Fibroblast of lung (primary cell): ENCODE measurements around the gene COTL1. TPM values are rescaled to one million over a fixed set of nuclear protein-coding genes. Genes with fewer than 3 reads are reported as not detected.
A peak's percentile ranks its signal among the peaks of the same experiment; 100 is the strongest.

Experiments used
- DNase-seq, 2 donors: peaks; one replicate each; pipeline versions ENCODE4 v3.0.0 to v3.0.0-alpha.2; 2010; ENCODE audit warnings: low read depth in 2 of 2
- H2AFZ ChIP-seq: 2 replicates; pipeline ENCODE4 v1.5.1; 2012; ENCODE audit warnings: low read length, control low read depth, inconsistent platforms
- H3K27ac ChIP-seq: 2 replicates; pipeline ENCODE4 v1.5.1; 2011; ENCODE audit warnings: low read length, control low read depth; ENCODE audit not compliant: insufficient read depth
- H3K27me3 ChIP-seq: 2 replicates; pipeline ENCODE4 v1.5.1; 2011; ENCODE audit warnings: mild to moderate bottlenecking, low read length; ENCODE audit not compliant: control insufficient read depth, insufficient read depth
- H3K36me3 ChIP-seq: 2 replicates; pipeline ENCODE4 v1.5.1; 2011; ENCODE audit warnings: low read length; ENCODE audit not compliant: control insufficient read depth, insufficient read depth
- H3K4me1 ChIP-seq: 2 replicates; pipeline ENCODE4 v1.5.1; 2011; ENCODE audit warnings: low read length; ENCODE audit not compliant: control insufficient read depth, insufficient read depth; ENCODE audit errors: extremely low read depth
- H3K4me2 ChIP-seq: 2 replicates; pipeline ENCODE4 v1.5.1; 2011; ENCODE audit warnings: low read length, control low read depth; ENCODE audit not compliant: insufficient read depth; ENCODE audit errors: extremely low read depth
- H3K4me3 ChIP-seq, 4 experiments: fragments of 200-600 bp in 1 of 4; sonication (generic) in 1 of 4; replicated peaks in 1 of 4; 2 replicates each; pipeline ENCODE4 v1.5.1; 2011 to 2016; ENCODE audit warnings: low read length in 4 of 4, low read depth in 3 of 4, mild to moderate bottlenecking in 3 of 4, control low read depth in 2 of 4, inconsistent platforms in 1 of 4, mixed read lengths in 1 of 4; ENCODE audit not compliant: insufficient read depth in 1 of 4; ENCODE audit errors: control extremely low read depth in 1 of 4
- H3K79me2 ChIP-seq: 2 replicates; pipeline ENCODE4 v1.5.1; 2012; ENCODE audit warnings: mild to moderate bottlenecking, low read length, inconsistent platforms; ENCODE audit not compliant: control insufficient read depth, insufficient read depth
- H3K9ac ChIP-seq: 2 replicates; pipeline ENCODE4 v1.5.1; 2011; ENCODE audit warnings: mild to moderate bottlenecking, low read length, control low read depth; ENCODE audit not compliant: insufficient read depth
- H3K9me3 ChIP-seq: 2 replicates; pipeline ENCODE4 v1.5.1; 2012; ENCODE audit warnings: low read depth, low read length; ENCODE audit not compliant: control insufficient read depth, insufficient read depth
- H4K20me1 ChIP-seq: 2 replicates; pipeline ENCODE4 v1.5.1; 2011; ENCODE audit warnings: low read length; ENCODE audit not compliant: control insufficient read depth, insufficient read depth; ENCODE audit errors: extremely low read depth
- CTCF ChIP-seq, 2 donors: IDR thresholded peaks in 1 of 2; conservative IDR thresholded peaks in 1 of 2; 1 replicate in 1 of 2; 2 replicates in 1 of 2; pipeline ENCODE4 v1.5.1; 2011 to 2012; ENCODE audit warnings: low read length in 2 of 2, control low read depth in 1 of 2, inconsistent platforms in 1 of 2, low read depth in 1 of 2, mild to moderate bottlenecking in 1 of 2
- EZH2 ChIP-seq: IDR thresholded peaks from 2 replicates; pipeline ENCODE4 v1.5.1; 2012; ENCODE audit warnings: low read length, control low read depth, mild to moderate bottlenecking; ENCODE audit errors: missing control alignments
- polyA plus RNA-seq, 2 donors: library from polyadenylated mRNA; depleted of rRNA in 1 of 2; stranded (reverse) in 1 of 2; unstranded in 1 of 2; fragments of >200 nt; gene quantifications; 2 replicates each; pipeline ENCODE4 v1.2.1, GENCODE V29; 2011 to 2012; ENCODE audit warnings: missing spikeins in 1 of 2
- total RNA-seq: library from RNA; depleted of rRNA; stranded (reverse); fragments of >200 nt; gene quantifications from 2 replicates; pipeline ENCODE4 v1.2.1, GENCODE V29; 2014

Gene COTL1
- total and polyA plus RNA-seq, 2 donors (not counting 1 experiment from before 2014, with no cell fraction given), result 103 to 192 TPM

- TF ChIP-seq CTCF (conservative IDR thresholded peaks at IDR 0.05 in 1 of 2, IDR thresholded peaks at IDR 0.05 in 1 of 2; ENCODE audit: low read depth in 1 of 2, low read length in 2 of 2) (no peak), EZH2 (no peak)
- H3K27ac ChIP-seq, result no peak overlapping the region
- peak in 1 of 2 donors; percentile 19 for DNase-seq
Measured at GRCh38 chr16:84660973-84661372, 43.1 kb upstream of the COTL1 start.

DNA sequence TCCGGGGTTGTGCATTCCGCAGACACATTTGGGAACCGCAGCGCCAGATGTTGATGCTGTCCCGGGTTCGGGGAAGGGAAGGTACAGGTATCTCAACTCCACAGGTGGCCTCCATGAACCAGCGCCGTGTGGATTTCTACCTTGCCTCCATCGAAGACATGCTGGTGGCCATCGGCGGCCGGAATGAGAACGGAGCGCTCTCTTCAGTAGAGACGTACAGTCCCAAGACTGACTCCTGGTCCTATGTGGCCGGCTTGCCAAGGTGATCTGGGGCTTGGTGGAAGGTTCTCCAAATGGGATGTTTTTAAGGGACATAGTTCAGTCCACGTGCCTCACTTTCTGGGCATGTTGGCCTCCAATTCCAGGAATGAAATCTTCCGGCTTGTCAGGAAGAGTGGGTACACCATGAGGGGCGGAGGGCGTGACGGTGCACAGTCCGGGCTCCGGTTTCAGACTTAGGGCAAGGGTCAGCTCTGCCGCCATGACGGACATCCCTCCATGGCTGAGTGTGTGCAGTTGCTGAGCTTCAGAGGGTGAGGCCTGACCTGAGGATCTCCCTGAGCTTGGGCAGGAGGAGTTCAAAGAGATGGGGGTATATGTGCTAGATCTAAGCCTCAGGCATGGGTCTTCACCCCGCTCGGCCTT, 41.9 kb upstream of the COTL1 start:
- no peak overlapping the region for H3K27ac ChIP-seq
- no peak for TF ChIP-seq EZH2
- no peak for TF ChIP-seq CTCF (conservative IDR thresholded peaks at IDR 0.05 in 1 of 2, IDR thresholded peaks at IDR 0.05 in 1 of 2; ENCODE audit: low read depth in 1 of 2, low read length in 2 of 2)
- no peaks in the 10 kb centered on the region for H3K9me3 ChIP-seq
- H3K79me2 ChIP-seq, result no peaks in the 10 kb centered on the region
- DNase-seq, result no peak
- H2AFZ ChIP-seq, result no peak overlapping the region
- H3K27me3 ChIP-seq, result no peaks in the 10 kb centered on the region
- no peaks in the 10 kb centered on the region for H3K4me1 ChIP-seq
- H3K9ac ChIP-seq, result no peak overlapping the region
- H3K4me3 ChIP-seq, result no peak overlapping the region
- H4K20me1 ChIP-seq, result no peaks in the 10 kb centered on the region
- peaks cover 40% of the 10 kb centered on the region for H3K36me3 ChIP-seq
- H3K4me2 ChIP-seq, result no peak overlapping the region

More at GRCh38 chr16:84660973-84661372, 43.1 kb upstream of the COTL1 start:
- Histone ChIP-seq H3K79me2 (no peaks in the 10 kb centered on the region), H3K4me1 (no peaks in the 10 kb centered on the region), H3K27me3 (no peaks in the 10 kb centered on the region), H3K36me3 (peaks cover 42% of the 10 kb centered on the region), H3K9me3 (no peaks in the 10 kb centered on the region), H4K20me1 (no peaks in the 10 kb centered on the region), H3K4me3 (no peak overlapping the region), H3K9ac (no peak overlapping the region), H2AFZ (no peak overlapping the region), H3K4me2 (no peak overlapping the region)

DNA sequence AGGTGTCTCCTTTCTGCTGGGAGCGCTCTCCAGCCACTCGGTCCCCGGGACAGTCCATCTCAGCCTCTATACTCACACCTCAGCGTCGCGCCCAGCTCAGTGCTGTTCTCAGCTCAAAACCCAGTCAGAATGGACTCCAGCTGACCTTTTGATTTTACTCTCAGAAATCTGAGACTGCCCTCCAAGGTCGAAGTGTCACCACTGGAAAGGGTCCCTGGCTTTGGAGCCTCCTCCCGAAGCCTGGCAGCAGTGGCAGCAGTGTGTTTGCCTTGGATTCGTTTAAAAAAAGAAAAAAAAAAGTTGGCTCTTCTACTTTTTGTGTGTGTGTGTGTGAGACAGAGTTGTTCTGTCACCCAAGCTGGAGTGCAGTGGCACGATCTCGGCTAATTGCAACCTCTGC, 40.8 kb upstream of the COTL1 start:
- TF ChIP-seq EZH2, result no peak
- no peak for TF ChIP-seq CTCF (conservative IDR thresholded peaks at IDR 0.05 in 1 of 2, IDR thresholded peaks at IDR 0.05 in 1 of 2; ENCODE audit: low read depth in 1 of 2, low read length in 2 of 2)
- Histone ChIP-seq H3K79me2 (no peaks in the 10 kb centered on the region), H2AFZ (no peak overlapping the region), H3K36me3 (peaks cover 36% of the 10 kb centered on the region), H3K4me2 (no peak overlapping the region), H3K4me3 (no peak overlapping the region), H4K20me1 (no peaks in the 10 kb centered on the region), H3K4me1 (no peaks in the 10 kb centered on the region), H3K9me3 (no peaks in the 10 kb centered on the region), H3K27me3 (no peaks in the 10 kb centered on the region), H3K9ac (no peak overlapping the region), H3K27ac (no peak overlapping the region)
- no peak for DNase-seq
